PC-9 (cell line): ENCODE results near the gene IL18RAP. TPM values are rescaled to one million over a fixed set of nuclear protein-coding genes. Genes with fewer than 3 reads are reported as not detected.

Experiments
- BruUV-seq: library from RNA; stranded (reverse); fragments of 400-500 nt; replicated peaks from 2 replicates; lab custom pipeline; 2021; lab: Mats Ljungman, UMichigan
- CTCF ChIA-PET: fragments of 300-600 bp; sonication (Branson Sonifier 250); formaldehyde crosslinking; loops from one replicate; lab custom pipeline; 2022; ENCODE audit warnings: antibody characterized with exemption; lab: Charles Lee
- POLR2A ChIA-PET: fragments of 300-600 bp; sonication (Branson Sonifier 250); formaldehyde crosslinking; loops from one replicate; lab custom pipeline; 2022; ENCODE audit warnings: antibody characterized with exemption; ENCODE audit not compliant: unreplicated experiment; lab: Charles Lee
- DNase-seq, 2 experiments: peaks; one replicate each; pipeline versions ENCODE4 v3.0.0 to v3.0.0-alpha.2; 2015 to 2022; ENCODE audit warnings: mixed read lengths in 1 of 2
- H2AFZ ChIP-seq: fragments of 200-600 bp; sonication (generic); 2 replicates; pipeline ENCODE4 v1.8.1; 2017; ENCODE audit warnings: antibody characterized with exemption
- H3F3A ChIP-seq: fragments of 200-600 bp; sonication (generic); 2 replicates; pipeline ENCODE4 v1.8.1; 2017; ENCODE audit warnings: antibody characterized with exemption, mild to moderate bottlenecking, low read depth; ENCODE audit not compliant: insufficient read depth
- H3K27ac ChIP-seq: fragments of 200-600 bp; sonication (generic); 2 replicates; pipeline ENCODE4 v1.6.1; 2016; ENCODE audit warnings: mixed run types
- H3K27me3 ChIP-seq: fragments of 200-600 bp; sonication (generic); 2 replicates; pipeline ENCODE4 v1.6.1; 2016; ENCODE audit warnings: low read depth, mixed run types; ENCODE audit not compliant: insufficient read depth
- H3K36me3 ChIP-seq: fragments of 200-600 bp; sonication (generic); 2 replicates; pipeline ENCODE4 v1.6.1; 2016; ENCODE audit warnings: low read depth, mixed run types
- H3K4me1 ChIP-seq: fragments of 200-600 bp; sonication (generic); replicated peaks from 2 replicates; pipeline ENCODE4 v1.6.1; 2016; ENCODE audit warnings: mixed run types; ENCODE audit not compliant: insufficient read depth
- H3K4me2 ChIP-seq: fragments of 200-600 bp; sonication (generic); 2 replicates; pipeline ENCODE4 v1.6.1; 2017; ENCODE audit warnings: mixed run types
- H3K4me3 ChIP-seq: fragments of 200-600 bp; sonication (generic); 2 replicates; pipeline ENCODE4 v1.6.1; 2016; ENCODE audit warnings: mixed run types
- H3K79me2 ChIP-seq: fragments of 200-600 bp; sonication (generic); 2 replicates; pipeline ENCODE4 v1.6.1; 2017; ENCODE audit warnings: low read depth, mixed run types
- H3K9me2 ChIP-seq: fragments of 200-600 bp; sonication (generic); 2 replicates; pipeline ENCODE4 v1.8.1; 2017; ENCODE audit warnings: mild to moderate bottlenecking; ENCODE audit not compliant: insufficient read depth
- H3K9me3 ChIP-seq: fragments of 200-600 bp; sonication (generic); 2 replicates; pipeline ENCODE4 v1.8.1; 2016; ENCODE audit warnings: low read depth; ENCODE audit not compliant: insufficient read depth
- H4K20me1 ChIP-seq: fragments of 200-600 bp; sonication (generic); 2 replicates; pipeline ENCODE4 v1.8.1; 2017; ENCODE audit not compliant: insufficient read depth
- CTCF ChIP-seq: fragments of 200-600 bp; sonication (generic); conservative IDR thresholded peaks from 2 replicates; pipeline ENCODE4 v1.6.1; 2017; ENCODE audit warnings: mixed run types, antibody characterized with exemption, mild to moderate bottlenecking, moderate library complexity
- EZH2 ChIP-seq: fragments of 200-600 bp; sonication (generic); IDR thresholded peaks from 2 replicates; pipeline ENCODE4 v1.8.0; 2017; ENCODE audit warnings: antibody characterized with exemption, low read depth
- intact Hi-C: fragments of 100-400 bp; cut with micrococcal nuclease; formaldehyde crosslinking; loops from one replicate; pipeline ENCODE4 v1.10.0; 2022; ENCODE audit not compliant: unreplicated experiment
- total RNA-seq: library from RNA; stranded (reverse); gene quantifications from 2 replicates; pipeline ENCODE4 v1.2.3, GENCODE V29; 2021

IL18RAP gene
- total RNA-seq, 1 experiment from 2014 or later: not detected

- Histone ChIP-seq H3K36me3 (no peaks in the 10 kb centered on the region), H3K27me3 (no peaks in the 10 kb centered on the region), H3K9me2 (no peaks in the 10 kb centered on the region), H4K20me1 (no peaks in the 10 kb centered on the region), H3K9me3 (no peaks in the 10 kb centered on the region), H3F3A (no peaks in the 10 kb centered on the region), H3K79me2 (no peaks in the 10 kb centered on the region), H3K4me2 (no peak overlapping the region), H2AFZ (no peak overlapping the region), H3K27ac (no peak overlapping the region), H3K4me3 (no peak overlapping the region), H3K4me1 (no peaks in the 10 kb centered on the region)
- TF ChIP-seq EZH2: no peak
- no peak for TF ChIP-seq CTCF
- no peak for DNase-seq
- CTCF ChIA-PET: no interaction called here
- intact Hi-C loops: no loop called here
- BruUV-seq: no TSS peak
- POLR2A ChIA-PET: no interaction called here
Observed at GRCh38 chr2:102418421-102418961, 4.5 kb upstream of the IL18RAP start.

GRCh38 chr2:102420290-102420689 is 2.7 kb upstream of the IL18RAP start:
- H3F3A ChIP-seq: no peaks in the 10 kb centered on the region
- no peaks in the 10 kb centered on the region for H3K36me3 ChIP-seq
- no peaks in the 10 kb centered on the region for H3K4me1 ChIP-seq
- TF ChIP-seq CTCF (no peak), EZH2 (no peak)
- CTCF ChIA-PET: no interaction called here
- no TSS peak for BruUV-seq
- no peaks in the 10 kb centered on the region for H3K9me3 ChIP-seq
- H3K4me2 ChIP-seq: no peak overlapping the region
- intact Hi-C loops: no loop called here
- POLR2A ChIA-PET: no interaction called here
- H3K27me3 ChIP-seq: no peaks in the 10 kb centered on the region
- H3K4me3 ChIP-seq: no peak overlapping the region
- no peaks in the 10 kb centered on the region for H4K20me1 ChIP-seq
- H3K9me2 ChIP-seq: no peaks in the 10 kb centered on the region
- no peak overlapping the region for H3K27ac ChIP-seq
- H2AFZ ChIP-seq: no peak overlapping the region
- no peaks in the 10 kb centered on the region for H3K79me2 ChIP-seq
- DNase-seq: no peak

GRCh38 chr2:102421890-102422759 is 835 bp upstream of the IL18RAP start:
- ChIA-PET POLR2A (no interaction called here), CTCF (no interaction called here)
- Histone ChIP-seq H3F3A (no peaks in the 10 kb centered on the region), H3K27me3 (no peaks in the 10 kb centered on the region), H3K4me2 (no peak overlapping the region), H2AFZ (no peak overlapping the region), H3K36me3 (no peaks in the 10 kb centered on the region), H4K20me1 (no peaks in the 10 kb centered on the region), H3K9me2 (no peaks in the 10 kb centered on the region), H3K4me3 (no peak overlapping the region), H3K4me1 (no peaks in the 10 kb centered on the region), H3K79me2 (no peaks in the 10 kb centered on the region), H3K9me3 (no peaks in the 10 kb centered on the region), H3K27ac (no peak overlapping the region)
- no TSS peak for BruUV-seq
- intact Hi-C loops: no loop called here
- DNase-seq: no peak
- TF ChIP-seq EZH2: no peak
- no peak for TF ChIP-seq CTCF
